Embryonic facial prominence (tissue), 1 donor: Measurements from ENCODE around the gene LY86.
"Not testable (repeated sequence)": the region's sequence is repeated elsewhere in the genome, so short reads cannot be mapped to it uniquely, and the experiment has no call there.

Source experiments
- DNase-seq: peaks from one replicate; pipeline ENCODE4 v3.0.0-alpha.2; 2016; ENCODE audit errors: extremely low spot score

The LY86 gene

DNA sequence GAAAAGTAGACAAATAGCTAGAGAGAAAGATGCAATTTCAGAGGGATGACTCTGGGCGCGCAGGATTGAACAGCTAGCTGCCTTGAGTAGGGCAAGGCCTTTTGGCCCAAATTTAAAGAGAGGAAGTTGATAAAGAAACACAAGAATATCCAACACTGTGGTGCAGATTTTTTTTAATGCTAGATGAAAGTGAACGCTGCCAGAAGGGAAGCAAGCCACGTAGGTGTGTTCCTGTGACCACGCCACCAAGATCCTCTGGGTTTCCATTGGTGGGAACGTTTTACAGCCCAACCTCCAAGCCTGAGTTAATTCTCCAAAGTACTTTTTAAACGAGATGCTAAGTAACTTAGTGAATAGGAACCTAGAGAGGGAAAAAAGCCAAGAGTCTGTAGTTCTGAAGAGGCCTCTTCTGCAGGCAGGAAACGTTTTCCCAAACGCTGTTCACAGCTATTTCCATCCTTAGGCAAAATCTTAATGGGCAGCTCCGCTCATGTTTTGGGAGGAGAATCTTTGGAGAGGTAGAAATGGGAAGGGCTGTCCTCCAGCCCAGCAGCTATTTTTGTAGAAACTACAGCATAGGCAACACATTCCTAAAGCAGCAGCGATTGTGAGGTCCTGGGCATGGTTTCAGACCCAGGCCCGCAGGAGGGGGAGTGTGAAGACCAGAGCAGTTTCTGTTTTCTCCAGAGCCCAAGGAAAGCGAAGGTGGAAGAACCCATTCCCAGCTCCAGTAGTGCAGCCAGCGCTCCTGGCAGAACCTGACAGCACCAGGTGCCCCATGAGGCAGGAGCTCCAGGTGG, 8.2 kb downstream of the LY86 start:
- no peak for DNase-seq

DNA sequence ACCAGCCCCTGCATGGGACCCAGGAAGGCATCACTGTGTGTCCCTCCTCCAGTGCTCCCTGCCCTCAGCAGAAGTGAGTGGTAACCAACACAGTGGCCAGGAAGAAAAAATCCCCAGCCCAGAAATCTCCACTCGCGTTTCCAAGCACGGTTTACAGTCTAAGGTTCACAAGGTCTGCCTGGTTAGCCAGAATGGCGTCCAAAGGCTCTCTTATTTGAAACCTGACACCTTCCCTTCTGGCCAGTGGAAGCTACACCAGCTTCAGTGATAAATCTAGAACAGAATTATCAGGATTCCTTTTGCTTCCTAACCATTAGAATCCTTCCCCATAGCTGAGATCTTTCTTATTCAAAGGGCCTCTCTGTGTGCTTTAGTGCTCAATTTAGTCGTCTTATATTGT, 9.2 kb downstream of the LY86 start:
- DNase-seq: no peak

DNA sequence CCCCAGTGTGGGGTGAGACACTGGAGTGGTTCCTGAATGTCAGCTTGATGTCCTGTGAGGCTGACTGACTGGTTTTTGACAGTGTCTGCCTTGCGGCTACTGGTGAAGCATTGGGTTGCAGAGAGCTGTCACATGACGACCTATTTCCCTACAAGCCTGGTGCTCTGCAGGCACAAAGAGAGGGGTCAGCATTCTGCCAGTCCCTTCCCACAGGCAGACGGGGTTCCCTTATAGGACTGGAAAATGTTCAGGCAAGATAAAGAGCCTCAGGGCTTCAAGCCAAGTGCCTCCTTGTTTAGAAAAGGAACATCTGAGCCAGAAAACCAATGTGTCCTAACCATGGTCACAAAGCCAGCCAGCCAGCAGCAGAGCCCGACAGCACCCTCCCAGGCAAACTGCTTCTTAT, 11.0 kb downstream of the LY86 start:
- DNase-seq: no peak

DNA sequence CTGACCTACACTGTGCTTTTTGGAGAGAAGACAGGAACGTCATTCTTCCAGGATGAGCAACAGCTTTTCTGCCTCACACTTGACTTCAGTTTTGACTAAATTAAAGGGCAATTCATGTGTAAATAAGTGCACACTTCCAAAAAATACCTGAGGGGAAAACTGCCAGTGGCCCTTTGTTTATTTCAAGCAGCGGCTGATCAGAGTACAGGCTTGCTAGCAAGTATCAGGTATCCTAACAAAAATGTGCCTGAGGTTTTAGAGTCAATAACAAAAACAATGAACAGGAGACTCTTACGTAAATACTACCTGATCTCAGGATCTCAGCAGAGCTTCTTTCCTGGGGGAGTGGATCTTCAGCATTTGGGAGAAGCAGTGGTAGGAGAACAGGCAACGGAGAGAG, 12.4 kb downstream of the LY86 start:
- DNase-seq: no peak

DNA sequence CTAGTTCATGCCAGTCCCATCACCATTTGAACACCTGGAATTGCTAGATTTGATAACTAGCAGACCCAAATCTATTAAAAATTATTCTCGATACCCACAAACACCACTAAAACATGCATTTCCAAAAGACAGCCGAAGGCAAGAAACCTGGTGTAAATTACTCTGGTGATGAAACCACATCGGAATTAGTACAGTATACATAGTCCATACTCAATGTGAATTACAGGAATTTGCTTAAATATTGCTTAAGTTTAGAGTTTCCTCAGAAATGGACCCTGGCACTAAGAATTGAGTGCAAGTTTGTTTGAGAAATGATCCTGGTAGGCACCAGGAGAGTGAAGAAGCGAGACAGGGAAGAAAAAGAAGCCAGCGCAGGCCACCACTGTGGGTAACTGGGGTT, 13.7 kb downstream of the LY86 start:
- DNase-seq: no peak

DNA sequence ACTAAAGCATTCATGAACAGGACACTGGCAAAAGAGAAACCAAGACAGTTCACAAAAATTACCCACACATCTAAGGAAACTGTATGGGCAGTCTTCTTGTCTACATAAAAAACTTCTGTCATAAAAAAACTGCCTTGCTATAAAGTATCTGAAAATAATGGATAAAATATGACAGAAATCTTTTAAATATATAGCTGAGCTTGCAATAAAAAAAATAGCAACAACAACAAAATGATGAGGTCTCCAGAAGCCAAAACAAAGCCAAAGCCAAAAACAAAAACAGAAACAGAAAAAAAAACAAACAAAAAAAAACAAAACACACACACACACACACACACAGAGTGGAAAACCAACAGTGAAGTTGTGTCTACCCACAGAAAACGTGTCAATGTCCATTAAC, 14.8 kb downstream of the LY86 start:
- DNase-seq: no peak

DNA sequence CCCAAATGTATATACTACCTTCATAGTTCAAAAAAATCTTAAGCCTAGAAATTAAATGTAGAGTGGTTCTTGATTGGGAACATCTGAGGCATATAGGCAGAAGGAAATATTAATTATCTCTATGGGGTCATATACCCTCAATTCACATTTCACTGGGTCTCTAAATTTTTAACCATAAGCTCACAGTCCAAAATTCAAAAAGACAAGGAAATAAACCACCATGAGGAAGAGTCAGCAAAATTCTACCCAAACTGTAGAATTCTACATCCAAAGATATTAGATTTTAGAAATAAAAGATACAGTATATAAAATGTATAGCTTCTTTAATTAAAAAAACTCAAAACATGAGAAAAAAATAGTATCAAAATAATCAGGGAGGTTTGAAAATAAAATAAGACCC, 15.5 kb downstream of the LY86 start:
- no peak for DNase-seq

DNA sequence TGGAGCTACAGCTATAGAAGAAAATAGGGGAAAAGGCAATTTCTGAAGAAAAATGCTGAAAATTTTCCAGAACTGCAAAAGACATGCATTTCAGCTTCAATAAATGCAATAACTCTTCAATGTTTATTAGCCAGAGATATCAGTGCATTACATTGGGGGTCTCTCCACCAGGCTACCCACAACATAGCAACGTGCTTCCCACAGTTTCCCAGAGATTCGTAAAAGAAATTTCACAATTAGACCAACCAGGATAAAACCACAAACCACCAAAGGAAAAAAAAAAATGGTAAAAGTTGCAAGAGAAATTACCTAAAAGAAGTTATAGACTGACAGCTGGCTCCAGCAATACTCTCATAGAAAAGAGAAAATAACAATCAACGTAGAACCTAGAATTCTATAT, 16.0 kb downstream of the LY86 start:
- no peak for DNase-seq

DNA sequence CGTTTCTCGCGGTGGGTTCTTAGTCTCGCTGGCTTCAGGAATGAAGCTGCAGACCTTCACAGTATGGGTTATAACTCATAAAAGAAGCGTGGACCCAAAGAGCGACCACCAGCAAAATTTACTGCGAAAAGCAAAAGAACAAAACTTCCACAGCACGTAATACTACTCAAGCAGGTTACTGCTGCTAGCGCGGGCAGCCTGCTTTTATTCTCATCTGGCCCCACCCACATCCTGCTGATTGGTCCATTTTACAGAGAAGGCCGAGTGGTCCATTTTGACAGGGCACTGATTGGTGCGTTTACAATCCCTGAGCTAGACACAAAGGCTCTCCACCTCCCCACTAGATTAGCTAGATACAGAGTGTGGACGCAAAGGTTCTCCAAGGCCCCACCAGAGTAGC, 17.4 kb downstream of the LY86 start:
- no peak for DNase-seq

DNA sequence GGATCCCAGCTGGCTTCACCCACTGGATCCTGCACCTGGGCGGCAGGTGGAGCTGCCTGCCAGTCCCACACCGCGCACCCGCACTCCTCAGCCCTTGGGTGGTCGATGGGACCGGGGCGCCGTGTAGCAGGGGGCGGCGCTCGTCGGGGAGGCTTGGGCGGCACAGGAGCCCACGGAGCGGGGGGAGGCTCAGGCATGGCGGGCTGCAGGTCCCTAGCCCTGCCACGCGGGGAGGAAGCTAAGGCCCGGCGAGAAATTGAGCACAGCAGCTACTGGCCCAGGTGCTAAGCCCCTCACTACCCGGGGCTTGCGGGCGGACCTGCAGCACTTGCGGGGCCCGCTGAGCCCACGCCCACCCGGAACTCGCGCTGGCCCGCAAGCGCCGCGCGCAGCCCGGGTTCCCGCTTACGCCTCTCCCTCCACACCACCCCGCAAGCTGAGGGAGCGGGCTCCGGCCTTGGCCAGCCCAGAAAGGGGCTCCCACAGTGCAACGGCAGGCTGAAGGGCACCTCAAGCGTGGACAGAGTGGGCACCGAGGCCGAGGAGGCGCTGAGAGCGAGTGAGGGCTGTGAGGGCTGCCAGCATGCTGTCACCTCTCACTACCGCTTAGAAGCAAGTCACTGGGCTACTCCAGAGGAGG, 18.0 kb downstream of the LY86 start:
- not testable (repeated sequence) for DNase-seq

DNA sequence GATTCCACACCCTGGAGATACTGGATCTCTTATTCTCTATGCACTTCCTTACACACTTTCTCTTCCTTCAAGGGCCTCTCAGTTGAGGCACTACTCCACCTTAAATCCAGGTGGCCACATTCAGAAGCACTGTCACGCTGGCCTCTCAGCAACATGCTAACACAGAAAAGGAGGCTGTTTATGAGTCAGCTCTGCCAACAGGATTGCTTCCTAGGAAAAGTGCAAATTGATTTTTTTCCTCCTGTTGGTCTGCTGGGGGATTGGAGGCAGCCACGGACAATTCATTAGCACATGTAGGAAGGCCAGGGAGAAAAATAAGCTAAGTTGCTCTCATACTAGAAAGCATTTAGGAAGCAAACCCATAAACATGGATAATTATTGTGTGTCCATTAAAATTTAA, 20.9 kb downstream of the LY86 start:
- no peak for DNase-seq

DNA sequence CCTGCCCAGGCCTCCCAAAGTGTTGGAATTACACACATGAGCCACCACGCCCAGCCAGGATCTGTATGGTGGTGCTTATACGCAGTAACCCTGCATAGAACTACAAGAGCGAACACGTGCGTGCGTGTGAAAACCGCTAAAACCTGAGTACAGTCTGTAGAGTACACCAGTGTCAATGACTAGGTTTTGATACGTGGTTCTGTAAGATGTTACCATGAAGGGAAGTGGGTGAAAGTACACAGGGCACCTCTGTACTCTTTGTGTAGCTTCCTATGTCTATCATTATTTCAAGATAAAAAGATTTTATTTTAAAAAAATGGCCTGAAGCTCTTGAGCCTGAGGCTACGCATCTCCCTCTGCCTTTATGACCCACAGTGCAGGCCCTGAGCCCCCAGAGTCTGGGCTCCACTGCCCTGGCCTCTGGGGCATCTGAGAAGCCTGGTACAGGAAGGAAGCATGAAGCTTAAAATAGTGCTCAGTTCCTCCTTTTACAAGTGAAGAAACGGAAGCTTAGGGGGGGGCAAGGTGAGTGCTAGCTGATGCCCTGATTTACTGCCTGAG, 21.6 kb downstream of the LY86 start:
- no peak for DNase-seq

DNA sequence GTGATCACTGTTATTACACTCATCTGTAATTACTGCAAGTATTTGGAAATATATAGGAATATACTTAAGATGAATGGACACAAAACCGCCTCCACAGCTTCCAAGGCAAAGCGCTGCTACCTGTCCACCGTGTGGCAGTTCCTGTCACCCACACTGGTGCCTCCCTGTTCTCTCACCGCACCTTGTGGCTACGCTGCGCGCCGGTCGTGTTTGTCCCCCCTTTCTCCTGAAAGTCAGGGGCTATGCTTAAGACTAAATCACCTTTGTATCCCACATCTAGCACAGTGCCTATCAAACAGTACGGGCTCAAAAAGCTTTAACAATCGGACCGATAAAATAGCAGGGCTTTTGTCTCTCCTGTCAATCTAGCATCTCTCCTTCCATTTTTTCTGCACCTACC, 23.0 kb downstream of the LY86 start:
- DNase-seq: no peak

DNA sequence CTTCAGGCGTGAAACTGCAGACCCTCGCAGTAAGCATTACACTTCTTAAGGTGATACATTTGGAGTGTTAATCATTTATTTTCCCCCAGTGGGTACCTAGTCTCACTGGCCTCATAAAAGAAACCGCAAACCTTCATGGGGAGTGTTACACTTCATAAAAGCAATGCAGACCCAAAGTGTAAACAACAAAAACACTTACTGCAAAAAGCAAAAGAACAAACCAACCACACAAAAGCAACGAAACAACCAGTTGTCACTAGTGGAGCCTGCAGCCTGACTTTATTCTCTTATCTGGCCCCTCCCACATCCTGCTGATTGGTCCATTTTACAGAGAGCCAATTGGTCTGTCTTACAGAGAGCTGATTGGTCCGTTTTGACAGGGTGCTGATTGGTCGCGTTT, 23.8 kb downstream of the LY86 start:
- no peak for DNase-seq

DNA sequence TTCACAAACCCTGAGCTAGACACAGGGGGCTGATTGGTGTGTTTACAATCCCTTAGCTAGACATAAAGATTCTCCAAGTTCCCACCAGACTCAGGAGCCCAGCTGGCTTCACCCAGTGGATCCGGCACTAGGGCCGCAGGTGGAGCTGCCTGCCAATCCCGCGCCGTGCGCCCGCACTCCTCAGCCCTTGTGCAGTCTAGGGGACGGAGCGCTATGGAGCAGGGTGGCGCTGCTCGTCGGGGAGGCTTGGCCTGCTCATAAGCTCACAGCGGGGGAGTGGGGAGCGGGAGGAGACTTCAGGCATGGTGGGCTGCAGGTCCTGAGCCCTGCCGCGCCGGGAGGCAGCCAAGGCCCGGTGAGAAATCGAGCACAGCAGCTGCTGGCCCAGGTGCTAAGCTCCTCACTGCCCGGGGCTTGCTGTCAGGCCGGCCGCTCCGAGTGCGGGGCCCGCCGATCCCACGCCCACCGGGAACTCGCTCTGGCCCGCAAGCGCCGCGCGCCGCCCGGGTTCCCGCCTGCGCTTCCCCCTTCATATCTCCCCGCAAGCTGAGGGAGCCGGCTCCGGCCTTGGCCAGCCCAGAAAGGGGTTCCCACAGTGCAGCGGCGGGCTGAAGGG, 24.7 kb downstream of the LY86 start:
- DNase-seq: not testable (repeated sequence)

DNA sequence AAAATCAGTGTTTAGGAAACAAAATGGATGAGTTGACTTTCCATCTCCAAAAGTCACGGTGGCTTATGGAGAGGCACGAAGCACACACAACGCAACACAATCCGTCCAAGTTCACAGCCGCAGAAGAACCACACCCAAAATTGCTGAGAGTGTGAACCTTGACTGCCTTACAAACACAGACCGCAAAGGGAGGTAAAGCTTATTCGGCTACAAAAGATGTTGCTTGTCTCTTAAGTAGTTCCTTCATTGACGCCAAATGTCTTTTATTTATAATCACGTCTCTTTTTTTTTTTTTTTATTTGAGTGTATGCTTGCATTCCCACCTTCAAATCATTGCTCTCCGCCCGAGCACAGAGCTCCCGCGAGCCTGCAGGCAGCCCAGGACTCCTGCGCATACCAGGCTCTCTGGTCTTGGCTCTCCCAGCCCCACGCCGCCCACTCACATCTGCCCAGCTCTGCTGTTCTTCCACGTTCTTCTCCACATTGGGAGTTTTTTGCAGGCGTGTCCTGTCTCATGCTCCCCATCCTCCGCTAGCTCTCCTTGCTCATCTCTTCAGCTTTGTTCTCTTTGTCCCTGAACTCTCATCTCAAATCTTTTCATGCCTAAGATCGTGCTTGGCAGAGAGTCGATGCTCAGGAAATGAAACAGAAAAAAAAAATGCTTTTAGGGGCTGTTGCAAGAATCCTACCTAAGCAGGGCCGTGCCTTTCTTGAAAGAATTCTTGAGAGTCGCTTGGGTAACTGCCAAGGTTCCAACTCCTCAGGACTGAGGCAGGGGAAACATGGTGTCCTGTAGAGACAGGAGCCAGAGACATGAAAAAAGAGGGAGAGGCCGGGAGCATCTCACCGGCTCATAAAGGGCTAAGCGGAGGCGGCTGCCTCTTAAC, 25.8 kb downstream of the LY86 start:
- no peak for DNase-seq

DNA sequence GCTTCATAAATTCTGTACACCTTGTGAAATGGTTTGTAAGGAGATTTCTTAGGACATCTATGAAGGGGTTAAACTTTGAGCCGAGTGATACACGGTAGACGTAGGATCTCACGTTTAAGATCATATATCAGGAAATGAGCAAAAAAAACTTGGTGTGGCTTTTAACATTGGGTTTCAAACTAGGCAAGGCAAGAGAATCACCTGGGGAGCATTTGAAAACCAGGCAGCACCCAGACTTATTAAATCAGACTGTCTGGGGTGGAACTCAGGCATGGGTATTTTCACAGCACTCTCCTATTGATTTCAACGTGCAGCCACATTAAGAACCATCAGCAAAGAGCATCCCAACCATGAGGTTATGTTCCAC, 26.4 kb downstream of the LY86 start:
- DNase-seq: no peak

DNA sequence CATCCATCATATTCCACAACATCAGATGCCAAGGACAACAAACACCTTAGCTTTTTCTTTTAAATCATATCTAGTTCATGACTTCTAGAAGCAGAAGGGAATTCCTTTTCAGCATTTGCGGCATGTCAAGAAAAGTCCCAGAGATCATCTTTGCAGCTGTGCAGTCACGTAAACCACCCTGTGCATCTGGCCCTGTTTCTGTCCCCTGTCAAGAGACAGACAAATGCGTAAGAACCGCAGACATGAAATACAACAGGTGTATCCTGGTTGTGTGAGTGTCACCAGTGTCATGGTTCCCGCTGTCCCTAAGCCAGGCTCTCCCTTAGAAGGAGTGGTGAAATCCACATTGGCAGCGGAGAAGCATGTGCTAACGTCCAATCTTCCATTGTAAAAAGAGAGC, 28.1 kb downstream of the LY86 start:
- DNase-seq: no peak

DNA sequence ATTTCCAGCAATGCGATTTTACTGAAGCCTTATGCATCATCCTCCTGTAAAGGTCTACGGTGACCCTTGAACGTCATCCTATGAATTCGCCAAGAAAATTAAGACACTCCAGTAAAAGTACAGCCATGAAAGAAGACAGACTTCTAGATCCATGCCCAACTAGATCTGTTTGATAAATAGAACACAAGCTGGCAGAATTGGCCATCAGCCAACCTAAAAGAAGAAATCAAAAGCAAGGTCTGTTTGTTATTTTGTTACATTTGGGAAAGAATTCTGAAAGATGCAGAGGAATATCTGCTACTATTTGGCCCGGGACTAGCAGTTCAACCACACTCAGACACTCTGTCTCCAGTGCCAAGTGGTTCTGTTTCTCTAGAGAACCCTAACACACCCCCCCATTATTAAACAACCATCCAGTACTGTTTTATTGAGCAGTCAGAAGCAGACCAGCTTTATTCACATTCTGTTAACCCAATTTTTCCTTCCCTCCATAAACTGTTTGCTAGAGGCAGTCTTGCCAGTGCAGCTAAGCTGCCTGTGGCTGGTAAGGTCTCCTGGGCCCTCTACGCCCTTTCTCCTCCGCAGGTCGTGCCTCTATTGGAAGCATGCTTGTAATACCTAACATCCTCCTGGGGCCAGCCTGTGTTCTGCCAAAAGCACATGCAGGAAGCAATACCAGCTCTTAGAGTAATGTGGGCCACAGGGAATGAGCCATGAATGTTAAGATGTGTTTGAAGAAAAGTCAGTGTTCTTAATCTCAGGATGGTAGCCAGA, 30.7 kb downstream of the LY86 start:
- DNase-seq: no peak

DNA sequence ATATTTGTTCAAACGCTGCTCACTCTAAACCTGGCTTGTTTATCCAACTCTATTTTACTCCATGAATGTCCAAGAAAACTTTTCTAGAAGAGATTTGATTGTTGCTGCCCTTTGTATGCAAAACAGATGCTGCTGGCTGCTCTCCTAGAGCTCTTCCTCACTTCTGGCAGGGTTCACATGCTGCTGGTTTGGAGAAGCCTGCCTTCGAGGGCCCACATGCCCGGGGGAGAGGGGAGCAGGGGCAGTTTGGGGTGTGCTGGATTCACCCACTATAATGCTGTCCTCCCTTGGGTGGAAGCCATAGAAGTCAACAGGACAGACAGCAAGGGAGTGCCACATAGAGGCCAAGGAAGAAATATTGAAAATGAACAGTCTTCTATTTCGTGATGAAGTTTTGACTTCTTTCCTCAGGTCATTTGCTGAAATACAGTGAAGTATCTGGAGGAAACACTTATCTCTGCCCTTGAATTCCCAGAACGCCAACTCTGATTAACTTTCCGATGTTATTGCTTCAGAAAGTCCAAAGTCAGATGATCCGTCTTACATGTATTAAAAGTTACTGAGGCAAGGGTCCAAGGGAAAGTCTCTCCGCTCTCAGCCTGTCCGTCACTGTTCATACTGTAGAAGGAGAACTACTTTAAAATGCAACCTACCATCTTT, 32.4 kb downstream of the LY86 start:
- DNase-seq: no peak

DNA sequence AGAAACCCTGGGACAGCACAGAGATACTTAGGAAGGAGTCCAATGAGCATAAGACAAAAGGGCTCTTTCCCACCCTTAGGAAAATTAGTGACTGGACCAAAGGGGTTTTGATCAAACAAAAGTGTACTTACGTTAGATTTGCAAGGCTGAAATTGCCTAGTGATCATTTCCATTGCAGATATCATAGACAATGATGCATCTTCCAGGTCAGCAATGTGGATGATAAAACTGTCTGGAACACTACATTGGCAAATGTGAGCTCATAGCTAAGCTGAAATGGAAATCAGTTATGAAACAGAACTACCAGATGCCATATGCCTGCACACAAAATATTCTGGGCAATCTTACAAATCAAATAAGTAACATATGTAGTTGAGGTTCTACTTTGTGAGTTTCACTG, 34.0 kb downstream of the LY86 start:
- no peak for DNase-seq
